ENCODE data around the gene MTHFD2.

GRCh38 chr2:74244286-74244685 is 45.9 kb downstream of the MTHFD2 start:
- TF ChIP-seq POLR2AphosphoS5 (IDR thresholded peaks at IDR 0.05; ENCODE audit: insufficient read depth, low read depth, low read length) = no peak
- TF ChIP-seq CTCF (IDR thresholded peaks at IDR 0.05; ENCODE audit: extremely low read depth in 1 of 2, insufficient read depth in 1 of 2, low read depth in 1 of 2, low read length in 2 of 2) = no peak
- no peak for TF ChIP-seq EZH2 (IDR thresholded peaks at IDR 0.05; ENCODE audit: borderline replicate concordance, low read depth, low read length, severe bottlenecking)
- no peak for TF ChIP-seq MAX (IDR thresholded peaks at IDR 0.05; ENCODE audit: insufficient read depth, insufficient read length)
- TF ChIP-seq JUN (IDR thresholded peaks at IDR 0.05; ENCODE audit: borderline replicate concordance, insufficient read depth, insufficient read length, low read depth) = no peak

Measured in endothelial cell of umbilical vein (primary cell).